22Rv1 (cell line): ENCODE measurements around the gene ARHGEF19.
"Not testable (repeated sequence)": the region's sequence is repeated elsewhere in the genome, so short reads cannot be mapped to it uniquely, and the experiment has no call there.

Source experiments
- H3K27ac ChIP-seq: fragments of 450-650 bp; 2 replicates; pipeline ENCODE4 v1.5.1; 2017
- ZFX ChIP-seq: fragments of 450-650 bp; IDR thresholded peaks from 2 replicates; pipeline ENCODE4 v1.6.1; 2017; ENCODE audit warnings: antibody characterized with exemption, borderline replicate concordance
- TF ChIP-seq, protein P1 (sequence below): fragments of 450-650 bp; IDR thresholded peaks from 2 replicates; pipeline ENCODE4 v1.5.1; 2017; ENCODE audit warnings: mild to moderate bottlenecking

The ARHGEF19 gene

DNA sequence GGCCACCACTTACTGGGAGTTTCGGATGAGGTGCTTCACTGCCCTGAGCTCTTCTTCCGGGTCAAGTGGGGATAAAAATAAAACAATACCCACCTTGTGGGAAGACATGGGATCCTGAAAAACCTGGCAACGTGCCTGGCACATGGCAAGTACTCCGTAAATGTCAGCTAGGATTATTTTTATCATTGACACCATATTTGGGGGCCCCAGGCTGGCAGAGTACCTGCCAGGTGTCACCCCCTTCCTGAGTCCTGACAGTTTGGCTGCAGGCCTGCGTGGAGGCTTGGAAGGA is 47.4 kb downstream of the ARHGEF19 start:
- H3K27ac ChIP-seq, result no peak overlapping the region
- TF ChIP-seq, protein P1, sequence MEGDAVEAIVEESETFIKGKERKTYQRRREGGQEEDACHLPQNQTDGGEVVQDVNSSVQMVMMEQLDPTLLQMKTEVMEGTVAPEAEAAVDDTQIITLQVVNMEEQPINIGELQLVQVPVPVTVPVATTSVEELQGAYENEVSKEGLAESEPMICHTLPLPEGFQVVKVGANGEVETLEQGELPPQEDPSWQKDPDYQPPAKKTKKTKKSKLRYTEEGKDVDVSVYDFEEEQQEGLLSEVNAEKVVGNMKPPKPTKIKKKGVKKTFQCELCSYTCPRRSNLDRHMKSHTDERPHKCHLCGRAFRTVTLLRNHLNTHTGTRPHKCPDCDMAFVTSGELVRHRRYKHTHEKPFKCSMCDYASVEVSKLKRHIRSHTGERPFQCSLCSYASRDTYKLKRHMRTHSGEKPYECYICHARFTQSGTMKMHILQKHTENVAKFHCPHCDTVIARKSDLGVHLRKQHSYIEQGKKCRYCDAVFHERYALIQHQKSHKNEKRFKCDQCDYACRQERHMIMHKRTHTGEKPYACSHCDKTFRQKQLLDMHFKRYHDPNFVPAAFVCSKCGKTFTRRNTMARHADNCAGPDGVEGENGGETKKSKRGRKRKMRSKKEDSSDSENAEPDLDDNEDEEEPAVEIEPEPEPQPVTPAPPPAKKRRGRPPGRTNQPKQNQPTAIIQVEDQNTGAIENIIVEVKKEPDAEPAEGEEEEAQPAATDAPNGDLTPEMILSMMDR, result no peak
- no peak for TF ChIP-seq ZFX

DNA sequence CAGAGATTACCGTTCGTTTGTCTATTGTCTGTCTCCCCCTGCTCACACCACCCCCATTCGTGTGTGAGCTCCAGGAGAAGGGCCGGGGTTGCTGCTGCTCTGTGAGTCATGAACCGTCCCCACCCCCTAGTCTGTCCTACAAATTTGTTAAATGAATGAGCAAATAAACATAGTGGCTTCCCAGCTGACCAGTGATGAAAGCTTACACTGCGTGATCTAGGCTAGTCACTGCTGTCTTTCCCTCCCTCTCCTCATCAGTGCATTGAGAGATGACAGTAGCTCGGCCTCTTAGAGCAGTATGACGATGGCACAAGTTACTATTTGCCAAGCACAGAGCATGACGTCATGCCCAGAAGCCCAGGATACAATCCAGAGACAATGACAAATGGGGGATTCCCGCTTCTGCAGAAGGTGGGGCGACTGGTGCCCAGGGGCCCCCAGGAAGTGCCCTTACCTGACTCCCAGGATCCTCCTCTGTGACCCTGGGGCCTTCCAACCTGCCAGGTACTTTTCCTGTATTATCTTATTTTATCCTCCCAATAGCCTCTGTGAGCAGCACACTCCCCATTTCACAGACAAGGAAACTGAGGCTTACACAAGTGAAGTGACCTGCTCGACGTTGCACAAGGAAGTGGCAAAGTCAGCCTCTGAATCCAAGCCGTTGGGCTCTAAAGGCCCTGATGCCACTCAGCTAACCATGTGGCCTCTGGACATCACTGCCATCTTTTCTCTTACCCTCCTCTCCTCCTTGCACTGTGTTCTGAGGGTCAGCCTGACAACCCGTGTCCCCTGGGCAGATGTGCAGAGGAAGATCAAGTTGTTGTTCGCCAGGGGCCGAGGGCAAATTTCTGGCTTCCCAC is 48.0 kb downstream of the ARHGEF19 start:
- TF ChIP-seq, protein P1, result no peak
- TF ChIP-seq ZFX, result no peak
- no peak overlapping the region for H3K27ac ChIP-seq

DNA sequence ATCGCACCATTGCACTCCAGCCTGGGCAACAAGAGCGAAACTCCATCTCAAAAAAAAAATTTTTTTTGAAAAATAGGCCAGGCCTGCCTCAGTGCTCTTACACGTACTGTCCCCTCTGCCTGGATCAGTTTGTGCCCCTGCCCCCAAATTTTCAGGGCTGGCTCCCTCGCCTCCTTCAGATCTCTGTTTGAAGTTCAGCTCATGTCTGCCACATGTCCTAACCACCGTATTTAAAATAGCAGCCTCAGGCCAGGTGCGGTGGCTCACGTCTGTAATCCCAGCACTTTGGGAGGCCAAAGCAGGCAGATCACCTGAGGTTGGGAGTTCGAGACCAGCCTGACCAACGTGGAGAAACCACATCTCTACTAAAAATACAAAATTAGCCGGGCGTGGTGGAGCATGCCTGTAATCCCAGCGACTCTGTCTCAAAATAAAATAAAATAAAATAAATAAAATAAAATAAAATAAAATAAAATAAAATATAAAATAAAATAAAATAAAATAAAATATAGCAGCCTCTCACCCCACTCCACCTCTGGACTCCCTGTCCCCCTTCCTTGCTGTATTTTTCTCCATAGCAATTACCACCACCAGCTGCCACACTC is 48.7 kb downstream of the ARHGEF19 start:
- not testable (repeated sequence) for H3K27ac ChIP-seq

DNA sequence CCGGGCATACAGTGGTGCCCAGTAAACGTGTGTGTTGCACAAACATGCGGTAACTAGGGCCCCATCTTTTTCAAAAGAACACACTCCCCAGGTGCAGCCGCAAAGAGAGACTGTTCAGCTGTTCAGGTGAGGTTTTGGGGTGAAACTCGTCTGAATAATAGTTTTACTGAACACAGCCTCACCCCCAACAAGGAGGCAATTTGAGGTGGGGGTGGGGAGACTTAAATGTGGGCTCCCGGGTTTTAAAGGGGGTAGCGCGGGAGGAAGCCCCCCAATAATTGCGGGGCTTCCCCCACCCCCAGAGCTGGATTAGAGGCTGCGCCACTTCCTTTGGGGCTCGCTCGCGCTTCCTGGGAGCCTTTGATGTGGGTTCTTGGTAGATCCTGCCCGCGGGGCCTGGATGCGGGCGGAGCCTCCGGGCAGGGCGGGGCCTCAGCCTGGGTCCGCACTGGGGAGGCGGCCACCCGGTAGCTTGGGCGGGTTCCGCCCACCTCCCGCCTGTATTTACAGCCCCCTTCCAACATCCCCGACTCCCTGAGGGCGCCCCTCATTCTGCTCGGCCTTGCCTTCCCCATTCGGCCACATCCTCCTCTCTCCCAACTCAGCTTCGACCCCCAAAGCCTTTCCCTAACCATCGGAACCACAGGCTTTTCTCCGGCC is 50.2 kb downstream of the ARHGEF19 start:
- TF ChIP-seq, protein P1, result no peak
- TF ChIP-seq ZFX, result no peak
- no peak overlapping the region for H3K27ac ChIP-seq

DNA sequence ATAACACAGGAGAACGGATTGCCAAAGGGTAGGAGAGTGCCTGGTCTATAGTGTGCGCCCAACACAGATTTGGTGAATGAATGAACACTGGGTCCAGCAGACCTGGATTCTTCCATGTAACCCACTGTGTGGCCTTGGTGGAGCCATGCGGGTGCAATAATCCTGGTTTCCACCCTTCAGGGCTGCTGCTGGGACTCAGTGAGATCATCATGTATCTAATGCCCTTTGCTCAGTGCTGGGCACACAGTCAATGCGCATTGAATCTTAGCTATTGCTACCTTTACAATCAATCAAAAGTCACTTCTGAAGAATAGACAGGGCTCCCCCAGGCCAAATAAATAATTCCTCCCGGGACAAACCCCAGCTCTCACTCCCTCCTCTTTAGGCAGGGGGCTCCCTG is 50.7 kb downstream of the ARHGEF19 start:
- no peak overlapping the region for H3K27ac ChIP-seq
- TF ChIP-seq, protein P1, result no peak
- no peak for TF ChIP-seq ZFX

DNA sequence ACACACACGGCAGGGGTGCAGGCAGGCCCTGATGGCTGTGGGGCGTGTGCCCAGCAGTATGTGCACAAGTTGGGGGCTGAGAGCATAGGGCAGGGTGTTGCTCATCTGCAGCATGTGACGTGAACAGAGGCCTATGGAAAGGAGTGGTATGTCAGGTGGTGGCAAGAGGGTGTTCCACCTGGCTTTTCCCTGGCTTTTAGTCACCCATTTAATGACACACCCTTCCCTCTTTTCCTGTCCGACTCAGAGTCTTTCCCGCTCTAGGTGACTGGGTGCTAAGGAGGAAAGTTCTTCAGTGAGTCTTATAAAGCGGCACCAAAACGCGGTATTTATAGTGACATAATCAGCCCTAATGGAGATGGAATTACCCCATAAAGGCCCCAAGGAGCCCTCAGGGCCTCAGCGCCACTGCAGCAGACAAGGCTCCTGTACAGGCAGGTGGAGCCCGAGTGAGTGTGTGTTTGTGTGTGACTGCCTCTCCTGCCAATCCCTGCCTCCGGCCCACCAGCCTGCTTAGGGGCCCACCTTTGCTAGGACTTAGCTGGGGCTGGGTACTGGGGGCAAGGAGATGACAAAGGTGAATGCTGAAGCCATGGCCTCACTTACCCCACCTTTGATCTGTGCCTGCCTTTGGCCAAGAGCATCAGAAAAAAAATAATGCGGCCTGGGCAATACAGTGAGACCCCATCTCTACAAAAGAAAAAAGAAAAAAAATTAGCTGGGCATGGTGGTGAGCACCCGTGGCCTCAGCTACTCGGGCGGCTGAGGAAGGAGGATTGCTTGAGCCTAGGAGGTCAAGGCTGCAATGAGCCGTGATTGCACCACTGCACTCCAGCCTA is 53.2 kb downstream of the ARHGEF19 start:
- no peak overlapping the region for H3K27ac ChIP-seq
- TF ChIP-seq, protein P1, result no peak
- no peak for TF ChIP-seq ZFX

DNA sequence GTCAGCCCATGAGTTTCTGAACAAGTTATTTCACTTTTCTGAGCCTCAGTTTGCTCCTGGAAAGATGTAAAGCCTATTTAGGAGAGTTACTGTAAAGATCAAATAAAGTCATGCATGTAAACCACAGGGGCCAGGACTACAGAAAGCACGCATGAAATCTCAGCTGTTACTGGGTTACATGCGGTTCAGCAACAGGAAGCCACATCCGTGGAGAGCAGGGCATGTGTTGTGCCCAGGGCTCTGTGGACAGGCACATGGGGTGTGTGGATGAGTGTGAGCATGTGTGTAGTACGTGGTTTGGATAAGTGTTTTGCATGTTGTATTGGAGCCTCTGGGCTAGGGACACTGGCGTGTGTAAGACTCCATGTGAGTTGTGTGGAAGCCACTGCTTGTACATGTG is 54.4 kb downstream of the ARHGEF19 start:
- H3K27ac ChIP-seq, result no peak overlapping the region
- TF ChIP-seq ZFX, result no peak
- TF ChIP-seq, protein P1, result no peak
